ENCODE measurements around the gene PTPRH. TPM values are rescaled to one million over a fixed set of nuclear protein-coding genes. Genes with fewer than 3 reads are reported as not detected.
"Not testable (repeated sequence)": the region's sequence is repeated elsewhere in the genome, so short reads cannot be mapped to it uniquely, and the experiment has no call there.

Gene PTPRH
- total RNA-seq, 2 donors from 2014 or later = 1.3 to 7.8 TPM

DNA sequence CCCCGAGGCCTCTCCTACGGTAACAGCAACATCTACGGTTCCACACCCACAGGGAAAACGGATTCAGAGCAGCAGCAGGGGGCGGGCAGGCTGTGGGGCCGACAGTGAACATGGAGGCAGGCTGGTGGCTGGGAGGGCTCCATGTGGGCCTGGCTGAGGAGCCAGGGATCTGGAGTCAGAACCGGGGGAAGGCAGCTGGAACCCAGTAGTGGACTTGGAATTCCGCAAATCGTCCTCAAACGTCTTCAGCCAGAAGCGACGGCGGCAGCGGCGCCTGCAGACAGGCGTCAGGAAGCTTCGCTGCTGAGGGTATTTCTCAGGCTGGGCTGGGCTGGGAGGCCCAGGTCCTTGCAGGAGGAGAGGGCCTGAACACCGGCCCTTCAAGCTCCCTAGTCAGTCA, 17.5 kb upstream of the PTPRH start:
- TF ChIP-seq, protein P1, sequence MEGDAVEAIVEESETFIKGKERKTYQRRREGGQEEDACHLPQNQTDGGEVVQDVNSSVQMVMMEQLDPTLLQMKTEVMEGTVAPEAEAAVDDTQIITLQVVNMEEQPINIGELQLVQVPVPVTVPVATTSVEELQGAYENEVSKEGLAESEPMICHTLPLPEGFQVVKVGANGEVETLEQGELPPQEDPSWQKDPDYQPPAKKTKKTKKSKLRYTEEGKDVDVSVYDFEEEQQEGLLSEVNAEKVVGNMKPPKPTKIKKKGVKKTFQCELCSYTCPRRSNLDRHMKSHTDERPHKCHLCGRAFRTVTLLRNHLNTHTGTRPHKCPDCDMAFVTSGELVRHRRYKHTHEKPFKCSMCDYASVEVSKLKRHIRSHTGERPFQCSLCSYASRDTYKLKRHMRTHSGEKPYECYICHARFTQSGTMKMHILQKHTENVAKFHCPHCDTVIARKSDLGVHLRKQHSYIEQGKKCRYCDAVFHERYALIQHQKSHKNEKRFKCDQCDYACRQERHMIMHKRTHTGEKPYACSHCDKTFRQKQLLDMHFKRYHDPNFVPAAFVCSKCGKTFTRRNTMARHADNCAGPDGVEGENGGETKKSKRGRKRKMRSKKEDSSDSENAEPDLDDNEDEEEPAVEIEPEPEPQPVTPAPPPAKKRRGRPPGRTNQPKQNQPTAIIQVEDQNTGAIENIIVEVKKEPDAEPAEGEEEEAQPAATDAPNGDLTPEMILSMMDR (IDR thresholded peaks at IDR 0.05) = no peak
- Histone ChIP-seq H3K27ac (no peak overlapping the region), H3K9me3 (no peaks in the 10 kb centered on the region), H3K4me1 (peaks cover 0 to 23% of the 10 kb centered on the region in 2 donors), H3K4me3 (no peak overlapping the region), H3K27me3 (no peaks in the 10 kb centered on the region), H3K36me3 (peaks cover 25% of the 10 kb centered on the region)
- DNase-seq (ENCODE audit: low spot score) = no peak

DNA sequence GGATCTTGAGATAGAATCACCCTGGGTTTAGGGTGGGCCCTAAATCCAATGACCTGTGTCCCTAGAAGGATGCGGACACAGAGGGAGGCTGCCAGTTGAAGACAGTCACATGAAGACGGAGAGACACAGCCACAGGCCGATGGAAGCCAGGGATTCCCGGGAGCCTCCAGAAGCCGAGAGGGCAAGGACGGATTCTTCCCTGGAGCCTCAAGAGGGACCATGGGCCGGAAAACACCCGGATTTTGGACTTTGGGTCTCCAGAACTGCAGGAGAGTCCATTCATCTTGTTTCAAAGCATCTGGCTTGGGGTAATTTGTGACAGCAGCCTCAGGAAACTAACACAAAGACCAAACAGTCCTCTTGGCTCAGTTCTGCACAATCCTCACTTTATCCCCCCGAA, 17.0 kb upstream of the PTPRH start:
- Histone ChIP-seq H3K27me3 (no peaks in the 10 kb centered on the region), H3K36me3 (peaks cover 20% of the 10 kb centered on the region), H3K4me1 (peaks cover 0 to 23% of the 10 kb centered on the region in 2 donors), H3K9me3 (no peaks in the 10 kb centered on the region), H3K27ac (no peak overlapping the region), H3K4me3 (no peak overlapping the region)
- TF ChIP-seq, protein P1 (IDR thresholded peaks at IDR 0.05) = no peak
- DNase-seq (ENCODE audit: low spot score) = no peak

DNA sequence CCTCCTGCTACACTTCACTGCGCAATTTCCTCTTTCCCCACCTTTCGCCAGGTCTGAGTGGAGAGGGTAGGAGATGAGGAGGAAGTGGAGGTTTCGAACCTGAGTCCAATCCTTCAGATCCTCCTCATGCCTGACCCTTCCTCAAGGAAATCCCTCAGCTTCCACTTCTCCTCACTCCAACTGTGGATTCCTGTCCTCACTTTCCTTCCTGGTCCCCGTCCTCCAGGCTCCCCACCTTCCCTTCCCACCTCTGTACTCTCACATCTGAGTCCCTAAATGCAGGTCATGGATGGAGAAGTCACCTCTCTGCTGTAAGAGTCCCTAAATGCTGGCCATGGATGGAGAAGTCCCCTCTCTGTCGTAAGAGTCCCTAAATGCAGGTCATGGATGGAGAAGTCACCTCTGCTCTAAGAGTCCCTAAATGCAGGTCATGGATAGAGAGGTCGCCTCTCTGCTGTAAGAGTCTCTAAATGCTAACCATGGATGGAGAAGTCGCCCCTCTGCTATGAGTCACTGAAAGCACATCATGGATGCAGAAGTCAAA, 16.2 kb upstream of the PTPRH start:
- no peak for DNase-seq (ENCODE audit: low spot score)
- no peak overlapping the region for H3K4me3 ChIP-seq
- H3K27ac ChIP-seq = no peak overlapping the region
- no peaks in the 10 kb centered on the region for H3K9me3 ChIP-seq
- no peaks in the 10 kb centered on the region for H3K27me3 ChIP-seq
- peaks cover 12% of the 10 kb centered on the region for H3K36me3 ChIP-seq
- peaks cover 0 to 23% of the 10 kb centered on the region in 2 donors for H3K4me1 ChIP-seq
- TF ChIP-seq, protein P1 (IDR thresholded peaks at IDR 0.05) = no peak

GRCh38 chr19:55224679-55225414, 15.5 kb upstream of the PTPRH start:
- H3K27me3 ChIP-seq; H3K27ac ChIP-seq; H3K4me3 ChIP-seq; H3K36me3 ChIP-seq; H3K9me3 ChIP-seq; DNase-seq (ENCODE audit: low spot score): not testable (repeated sequence)
- H3K4me1 ChIP-seq = peaks cover 0 to 23% of the 10 kb centered on the region in 2 donors

- no peak for DNase-seq (ENCODE audit: low spot score)
- Histone ChIP-seq H3K36me3 (peaks cover 3% of the 10 kb centered on the region), H3K4me3 (no peak overlapping the region), H3K27me3 (no peaks in the 10 kb centered on the region), H3K9me3 (no peaks in the 10 kb centered on the region), H3K27ac (no peak overlapping the region), H3K4me1 (peaks cover 0 to 20% of the 10 kb centered on the region in 2 donors)
- TF ChIP-seq, protein P1 (IDR thresholded peaks at IDR 0.05) = no peak
Observed at GRCh38 chr19:55224038-55224665, 14.9 kb upstream of the PTPRH start.

DNA sequence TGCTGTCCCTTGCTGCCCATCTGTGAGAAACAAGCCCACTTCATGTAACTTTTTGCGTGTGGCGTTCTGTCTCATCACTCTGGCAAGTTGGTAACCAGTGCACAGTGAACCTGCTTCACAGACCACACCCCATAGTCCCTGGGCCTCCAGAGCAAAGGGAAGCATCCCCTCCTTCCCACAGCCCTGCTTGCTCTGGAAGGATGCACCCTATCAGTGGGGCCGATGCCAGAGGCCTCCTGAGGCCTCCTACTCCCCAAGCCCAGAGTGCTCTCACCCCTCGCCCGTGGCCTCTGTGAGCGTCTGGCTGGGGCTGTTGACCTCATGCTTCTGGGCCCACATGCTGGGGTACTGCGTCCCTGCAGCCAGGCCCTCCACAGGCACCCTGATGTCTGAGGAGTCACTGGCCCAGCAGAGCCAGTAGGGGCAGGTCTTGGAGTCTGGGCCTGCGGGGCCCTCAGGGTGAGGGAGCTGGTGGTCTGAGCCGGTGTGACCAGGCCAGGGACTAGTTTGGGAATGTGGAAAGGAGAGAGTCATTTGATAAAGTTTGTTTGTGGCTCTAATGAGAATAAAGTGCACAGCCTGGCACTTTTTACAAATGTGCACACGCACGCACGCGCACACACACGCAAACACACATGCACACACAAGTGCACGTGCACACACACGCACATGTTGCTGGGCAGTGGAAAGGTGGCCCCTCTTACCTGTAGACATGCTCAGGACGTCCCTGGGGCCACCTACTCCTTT, 14.2 kb upstream of the PTPRH start:
- no peaks in the 10 kb centered on the region for H3K9me3 ChIP-seq
- H3K36me3 ChIP-seq = peaks cover 3% of the 10 kb centered on the region
- no peaks in the 10 kb centered on the region for H3K27me3 ChIP-seq
- H3K27ac ChIP-seq = no peak overlapping the region
- no peak for DNase-seq (ENCODE audit: low spot score)
- H3K4me3 ChIP-seq = no peak overlapping the region
- peaks cover 0 to 14% of the 10 kb centered on the region in 2 donors for H3K4me1 ChIP-seq
- TF ChIP-seq, protein P1 (IDR thresholded peaks at IDR 0.05) = no peak

Data from right atrium auricular region (tissue), 2 donors.